GM12878 (cell line): Measurements from ENCODE around the gene SLC25A11. TPM values are rescaled to one million over a fixed set of nuclear protein-coding genes. Genes with fewer than 3 reads are reported as not detected.

Source experiments
- ATAC-seq: fragments of 200-7000 bp; cut with Tn5 transposase; 3 replicates; pipeline ENCODE4 v1.9.1; 2020; ENCODE audit warnings: mild to moderate bottlenecking, moderate library complexity
- BruUV-seq: library from RNA; stranded (reverse); fragments of 400-500 nt; replicated peaks from 2 replicates; lab custom pipeline; 2021; lab: Mats Ljungman, UMichigan
- CTCF ChIA-PET: fragments of 300-600 bp; sonication (Branson Sonifier 250); formaldehyde crosslinking; extraction: SDS; loops from one replicate; lab custom pipeline; 2021; ENCODE audit warnings: inconsistent platforms; lab: Yijun Ruan, JAX
- POLR2A ChIA-PET: fragments of 350-600 bp; formaldehyde crosslinking; extraction: SDS; loops from one replicate; lab custom pipeline; 2021; ENCODE audit warnings: inconsistent platforms; lab: Charles Lee
- RAD21 ChIA-PET: fragments of 300-600 bp; sonication (Branson Sonifier 250); formaldehyde crosslinking; loops from one replicate; lab custom pipeline; 2023; ENCODE audit warnings: antibody characterized with exemption; ENCODE audit not compliant: unreplicated experiment; lab: Charles Lee
- SMC1A ChIA-PET: fragments of 300-600 bp; sonication (Branson Sonifier 250); formaldehyde crosslinking; loops from one replicate; lab custom pipeline; 2023; ENCODE audit not compliant: unreplicated experiment, uncharacterized antibody; lab: Charles Lee
- DNase-seq: peaks from one replicate; pipeline ENCODE4 v3.0.0-alpha.2; 2011; ENCODE audit warnings: low read depth, low spot score
- FAIRE-seq: peaks from 3 replicates; lab custom pipeline; 2011; peaks lifted over from hg19 to GRCh38; lab: Jason Lieb, UNC
- H2AFZ ChIP-seq: 2 replicates; pipeline ENCODE4 v1.6.0; 2011; ENCODE audit warnings: low read depth, low read length, control low read depth; ENCODE audit not compliant: control insufficient read depth
- H3K27ac ChIP-seq: 2 replicates; pipeline ENCODE4 v1.5.1; 2011; ENCODE audit warnings: control low read depth; ENCODE audit not compliant: control insufficient read depth, insufficient read depth
- H3K27me3 ChIP-seq, 2 experiments: replicated peaks in 1 of 2; 2 replicates each; pipeline versions ENCODE4 v1.6.0 to v1.6.1; 2011; ENCODE audit warnings: low read length in 1 of 2; ENCODE audit not compliant: control insufficient read depth in 2 of 2, insufficient read depth in 2 of 2
- H3K36me3 ChIP-seq, 2 experiments: 2 replicates each; pipeline ENCODE4 v1.5.1; 2011; ENCODE audit warnings: low read length in 1 of 2; ENCODE audit not compliant: control insufficient read depth in 2 of 2, insufficient read depth in 2 of 2
- H3K4me1 ChIP-seq: 2 replicates; pipeline ENCODE4 v1.6.1; 2011; ENCODE audit warnings: mild to moderate bottlenecking, low read length, moderate library complexity, mixed read lengths; ENCODE audit not compliant: control insufficient read depth, insufficient read depth
- H3K4me2 ChIP-seq: 2 replicates; pipeline ENCODE4 v1.6.0; 2011; ENCODE audit warnings: control low read depth; ENCODE audit not compliant: control insufficient read depth, insufficient read depth
- H3K4me3 ChIP-seq: fragments of 200-600 bp; sonication (generic); 2 replicates; pipeline ENCODE4 v1.5.1; 2016
- H3K79me2 ChIP-seq: 2 replicates; pipeline ENCODE4 v1.6.0; 2011; ENCODE audit warnings: low read length; ENCODE audit not compliant: control insufficient read depth, insufficient read depth
- H3K9ac ChIP-seq: 2 replicates; pipeline ENCODE4 v1.8.0; 2011; ENCODE audit warnings: low read length, control low read depth, mixed read lengths; ENCODE audit not compliant: control insufficient read depth, insufficient read depth
- H3K9me3 ChIP-seq: replicated peaks from 3 replicates; pipeline ENCODE4 v1.5.1; 2011; ENCODE audit warnings: mild to moderate bottlenecking, low read length; ENCODE audit not compliant: control insufficient read depth, insufficient read depth
- H4K20me1 ChIP-seq: 2 replicates; pipeline ENCODE4 v1.6.0; 2011; ENCODE audit not compliant: control insufficient read depth, insufficient read depth
- E2F4 ChIP-seq: IDR thresholded peaks from 2 replicates; pipeline ENCODE4 v1.6.1; 2012; ENCODE audit warnings: low read depth, low read length, improper control_type of control experiment
- MTA2 ChIP-seq: fragments of 450-650 bp; IDR thresholded peaks from 2 replicates; pipeline ENCODE4 v1.6.1; 2016; ENCODE audit warnings: low read depth, mild to moderate bottlenecking, moderate library complexity
- POLR2A ChIP-seq: IDR thresholded peaks from 2 replicates; pipeline ENCODE4 v1.6.1; 2011; ENCODE audit warnings: low read depth, mild to moderate bottlenecking, low read length
- SMAD5 ChIP-seq: IDR thresholded peaks from 2 replicates; pipeline ENCODE4 v1.6.1; 2016; ENCODE audit warnings: antibody characterized with exemption, low read depth
- TCF12 ChIP-seq: IDR thresholded peaks from 2 replicates; pipeline ENCODE4 v1.6.1; 2011; ENCODE audit warnings: low read depth, mild to moderate bottlenecking, low read length
- WGBS: methylation state at CpG from one replicate; pipeline ENCODE4 v1.1.6; 2016; ENCODE audit warnings: low lambda C conversion rate; ENCODE audit not compliant: insufficient replicate concordance, insufficient coverage; ENCODE audit errors: missing lambda C conversion rate; 5-methylcytosine and 5-hydroxymethylcytosine counted together
- in situ Hi-C: fragments of 300-500 bp; cut with MboI; formaldehyde crosslinking; loops from 9 replicates; pipeline ENCODE4 v1.14.3; 2018; ENCODE audit warnings: mixed read lengths
- intact Hi-C: fragments of 100-400 bp; cut with micrococcal nuclease; formaldehyde crosslinking; loops from one replicate; pipeline ENCODE4 v1.14.2; 2022; ENCODE audit not compliant: unreplicated experiment
- polyA plus RNA-seq, 11 experiments: library from polyadenylated mRNA; depleted of rRNA in 4 of 11; unstranded in 6 of 11; stranded (reverse) in 5 of 11; fragments of >200 nt; fragmentation: Nextera tagmentation in 4 of 11; fragmentation: Illumina TruSeq in 1 of 11; extraction: Ambion mirVana in 4 of 11; extraction: Trizol in 1 of 11; gene quantifications; 1 replicate in 1 of 11; 2 replicates in 10 of 11; pipeline versions ENCODE4 v1.2.1 to v1.2.3, GENCODE V29; 2011 to 2016; ENCODE audit warnings: inconsistent platforms in 2 of 11, missing spikeins in 2 of 11, low read depth in 1 of 11
- total RNA-seq, 4 experiments: library from RNA; depleted of rRNA in 3 of 4; stranded (reverse); fragments of >200 nt in 3 of 4; fragmentation: Illumina TruSeq in 1 of 4; extraction: Trizol in 1 of 4; gene quantifications; 2 replicates each; pipeline versions ENCODE4 v1.2.1 to v1.2.3, GENCODE V29; 2013 to 2021
- TF ChIP-seq, protein P1 (sequence below): IDR thresholded peaks from 2 replicates; pipeline ENCODE4 v1.6.1; 2012; ENCODE audit warnings: mild to moderate bottlenecking, low read depth, low read length
- TF ChIP-seq, protein P2 (sequence below): fragments of 450-650 bp; IDR thresholded peaks from 2 replicates; pipeline ENCODE4 v1.6.1; 2017; ENCODE audit warnings: mild to moderate bottlenecking, low read depth, inconsistent platforms; ENCODE audit not compliant: poor library complexity, severe bottlenecking

SLC25A11 gene
- total and polyA plus RNA-seq, 10 of the 15 experiments (the other 5 are each of a cell fraction or from before 2014, with no cell fraction given) = 5.8 to 142 (median 65.0) TPM

- ChIA-PET CTCF (interaction anchor here (0.7 to 2.8 kb wide), 2 partner anchors 65 to 89 kb away, joined by 6 to 11 read pairs; no protein-coding TSS in a partner anchor), POLR2A (interaction anchor here (0.5 kb wide), 1 partner anchor 78 kb away, joined by 3 read pairs; no protein-coding TSS in a partner anchor), RAD21 (no interaction called here), SMC1A (no interaction called here)
- Histone ChIP-seq H4K20me1 (no peaks in the 10 kb centered on the region), H3K9ac (no peak overlapping the region), H3K36me3 (peaks cover 21 to 22% of the 10 kb centered on the region in 2 experiments; a peak in 3 of 4 replicates), H3K27me3 (no peaks in the 10 kb centered on the region), H3K27ac (no peak overlapping the region), H3K79me2 (peaks cover 9% of the 10 kb centered on the region), H3K4me3 (no peak overlapping the region), H3K9me3 (no peaks in the 10 kb centered on the region), H3K4me2 (no peak overlapping the region), H3K4me1 (peaks cover 10% of the 10 kb centered on the region), H2AFZ (no peak overlapping the region)
- intact Hi-C loops (no loop called here), in situ Hi-C loops (no loop called here)
- FAIRE-seq (no peak), DNase-seq (no peak), ATAC-seq (no peak)
- BruUV-seq = no TSS peak
- TF ChIP-seq MTA2 (no peak), POLR2A (no peak), TCF12 (no peak), SMAD5 (no peak), E2F4 (no peak)
- TF ChIP-seq, protein P1, sequence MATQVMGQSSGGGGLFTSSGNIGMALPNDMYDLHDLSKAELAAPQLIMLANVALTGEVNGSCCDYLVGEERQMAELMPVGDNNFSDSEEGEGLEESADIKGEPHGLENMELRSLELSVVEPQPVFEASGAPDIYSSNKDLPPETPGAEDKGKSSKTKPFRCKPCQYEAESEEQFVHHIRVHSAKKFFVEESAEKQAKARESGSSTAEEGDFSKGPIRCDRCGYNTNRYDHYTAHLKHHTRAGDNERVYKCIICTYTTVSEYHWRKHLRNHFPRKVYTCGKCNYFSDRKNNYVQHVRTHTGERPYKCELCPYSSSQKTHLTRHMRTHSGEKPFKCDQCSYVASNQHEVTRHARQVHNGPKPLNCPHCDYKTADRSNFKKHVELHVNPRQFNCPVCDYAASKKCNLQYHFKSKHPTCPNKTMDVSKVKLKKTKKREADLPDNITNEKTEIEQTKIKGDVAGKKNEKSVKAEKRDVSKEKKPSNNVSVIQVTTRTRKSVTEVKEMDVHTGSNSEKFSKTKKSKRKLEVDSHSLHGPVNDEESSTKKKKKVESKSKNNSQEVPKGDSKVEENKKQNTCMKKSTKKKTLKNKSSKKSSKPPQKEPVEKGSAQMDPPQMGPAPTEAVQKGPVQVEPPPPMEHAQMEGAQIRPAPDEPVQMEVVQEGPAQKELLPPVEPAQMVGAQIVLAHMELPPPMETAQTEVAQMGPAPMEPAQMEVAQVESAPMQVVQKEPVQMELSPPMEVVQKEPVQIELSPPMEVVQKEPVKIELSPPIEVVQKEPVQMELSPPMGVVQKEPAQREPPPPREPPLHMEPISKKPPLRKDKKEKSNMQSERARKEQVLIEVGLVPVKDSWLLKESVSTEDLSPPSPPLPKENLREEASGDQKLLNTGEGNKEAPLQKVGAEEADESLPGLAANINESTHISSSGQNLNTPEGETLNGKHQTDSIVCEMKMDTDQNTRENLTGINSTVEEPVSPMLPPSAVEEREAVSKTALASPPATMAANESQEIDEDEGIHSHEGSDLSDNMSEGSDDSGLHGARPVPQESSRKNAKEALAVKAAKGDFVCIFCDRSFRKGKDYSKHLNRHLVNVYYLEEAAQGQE = no peak
- TF ChIP-seq, protein P2, sequence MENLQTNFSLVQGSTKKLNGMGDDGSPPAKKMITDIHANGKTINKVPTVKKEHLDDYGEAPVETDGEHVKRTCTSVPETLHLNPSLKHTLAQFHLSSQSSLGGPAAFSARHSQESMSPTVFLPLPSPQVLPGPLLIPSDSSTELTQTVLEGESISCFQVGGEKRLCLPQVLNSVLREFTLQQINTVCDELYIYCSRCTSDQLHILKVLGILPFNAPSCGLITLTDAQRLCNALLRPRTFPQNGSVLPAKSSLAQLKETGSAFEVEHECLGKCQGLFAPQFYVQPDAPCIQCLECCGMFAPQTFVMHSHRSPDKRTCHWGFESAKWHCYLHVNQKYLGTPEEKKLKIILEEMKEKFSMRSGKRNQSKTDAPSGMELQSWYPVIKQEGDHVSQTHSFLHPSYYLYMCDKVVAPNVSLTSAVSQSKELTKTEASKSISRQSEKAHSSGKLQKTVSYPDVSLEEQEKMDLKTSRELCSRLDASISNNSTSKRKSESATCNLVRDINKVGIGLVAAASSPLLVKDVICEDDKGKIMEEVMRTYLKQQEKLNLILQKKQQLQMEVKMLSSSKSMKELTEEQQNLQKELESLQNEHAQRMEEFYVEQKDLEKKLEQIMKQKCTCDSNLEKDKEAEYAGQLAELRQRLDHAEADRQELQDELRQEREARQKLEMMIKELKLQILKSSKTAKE = no peak
- WGBS = 90% methylated on average over 10 of the region's 10 CpGs
These were observed 33.6 kb upstream of the SLC25A11 start for GRCh38 chr17:4973256-4974114.
